Mammary epithelial cell (primary cell): Measurements from ENCODE around the gene RAX.

Experiments
- CTCF ChIP-seq, 2 donors: IDR thresholded peaks in 1 of 2; conservative IDR thresholded peaks in 1 of 2; 2 replicates each; pipeline ENCODE4 v1.5.1; 2011 to 2012; ENCODE audit warnings: inconsistent platforms in 2 of 2, low read length in 2 of 2, mild to moderate bottlenecking in 2 of 2, control low read depth in 1 of 2, low read depth in 1 of 2; ENCODE audit not compliant: insufficient read depth in 1 of 2; ENCODE audit errors: extremely low read depth in 1 of 2
- EZH2 ChIP-seq: IDR thresholded peaks from 2 replicates; pipeline ENCODE4 v1.6.1; 2012; ENCODE audit warnings: low read length, inconsistent platforms, borderline replicate concordance

- no peak for TF ChIP-seq CTCF (conservative IDR thresholded peaks at IDR 0.05 in 1 of 2, IDR thresholded peaks at IDR 0.05 in 1 of 2; ENCODE audit: extremely low read depth in 1 of 2, insufficient read depth in 1 of 2, low read depth in 1 of 2, low read length in 2 of 2)
- TF ChIP-seq EZH2, result no peak
Observed at GRCh38 chr18:59303006-59303405, 29.8 kb upstream of the RAX start.
